GM23338 (cell line): ENCODE data around the gene F13A1. TPM values are rescaled to one million over a fixed set of nuclear protein-coding genes. Genes with fewer than 3 reads are reported as not detected.

ENCODE experiments used
- ATAC-seq: fragments of 200-7000 bp; cut with Tn5 transposase; 3 replicates; pipeline ENCODE4 v1.9.1; 2020
- DNase-seq: peaks from one replicate; pipeline ENCODE4 v3.0.0-alpha.2; 2015; ENCODE audit warnings: low spot score
- H2AFZ ChIP-seq: fragments of 200-600 bp; sonication (generic); 2 replicates; pipeline ENCODE4 v1.8.0; 2016; ENCODE audit warnings: antibody characterized with exemption, mild to moderate bottlenecking, moderate library complexity
- H3F3A ChIP-seq: fragments of 200-600 bp; sonication (generic); replicated peaks from 2 replicates; pipeline ENCODE4 v1.8.0; 2017; ENCODE audit warnings: antibody characterized with exemption, mixed run types, low read depth
- H3K27ac ChIP-seq: fragments of 200-600 bp; sonication (generic); 2 replicates; pipeline ENCODE4 v1.6.1; 2016; ENCODE audit warnings: low read depth
- H3K27me3 ChIP-seq: fragments of 200-600 bp; sonication (generic); 2 replicates; pipeline ENCODE4 v1.8.0; 2016; ENCODE audit warnings: mild to moderate bottlenecking, mixed run types, moderate library complexity; ENCODE audit not compliant: insufficient read depth
- H3K36me3 ChIP-seq: fragments of 200-600 bp; sonication (generic); 2 replicates; pipeline ENCODE4 v1.8.0; 2016; ENCODE audit warnings: mild to moderate bottlenecking; ENCODE audit not compliant: insufficient read depth
- H3K4me1 ChIP-seq: fragments of 200-600 bp; sonication (generic); 2 replicates; pipeline ENCODE4 v1.8.0; 2016; ENCODE audit warnings: mild to moderate bottlenecking, moderate library complexity; ENCODE audit not compliant: insufficient read depth
- H3K4me2 ChIP-seq: fragments of 200-600 bp; sonication (generic); 2 replicates; pipeline ENCODE4 v1.7.1; 2017; ENCODE audit warnings: mixed run types
- H3K4me3 ChIP-seq: fragments of 200-600 bp; sonication (generic); 2 replicates; pipeline ENCODE4 v1.6.1; 2016; ENCODE audit warnings: mixed run types
- H3K79me2 ChIP-seq: fragments of 200-600 bp; sonication (generic); replicated peaks from 2 replicates; pipeline ENCODE4 v1.8.0; 2017; ENCODE audit warnings: mild to moderate bottlenecking; ENCODE audit not compliant: insufficient read depth
- H3K9me2 ChIP-seq: fragments of 200-600 bp; sonication (generic); 2 replicates; pipeline ENCODE4 v1.8.0; 2017; ENCODE audit not compliant: insufficient read depth
- H4K20me1 ChIP-seq: fragments of 200-600 bp; sonication (generic); replicated peaks from 2 replicates; pipeline ENCODE4 v1.8.0; 2017; ENCODE audit warnings: mild to moderate bottlenecking; ENCODE audit not compliant: insufficient read depth
- H3K27ac Mint-ChIP-seq: 2 replicates; pipeline ENCODE4 v1.8.0; 2020; ENCODE audit warnings: inconsistent platforms, mild to moderate bottlenecking, moderate library complexity, mixed read lengths
- H3K27me3 Mint-ChIP-seq: 3 replicates; pipeline ENCODE4 v1.8.0; 2022; ENCODE audit warnings: low read depth, mild to moderate bottlenecking, moderate library complexity, mixed read lengths, inconsistent platforms; ENCODE audit not compliant: insufficient read depth, poor library complexity
- H3K36me3 Mint-ChIP-seq: 3 replicates; pipeline ENCODE4 v1.8.0; 2021; ENCODE audit warnings: low read depth, mild to moderate bottlenecking, inconsistent platforms, moderate library complexity, mixed read lengths
- H3K4me1 Mint-ChIP-seq: 3 replicates; pipeline ENCODE4 v1.8.0; 2020; ENCODE audit warnings: mild to moderate bottlenecking, inconsistent platforms, mixed read lengths
- H3K4me3 Mint-ChIP-seq: 3 replicates; pipeline ENCODE4 v1.8.0; 2021; ENCODE audit warnings: moderate library complexity, mild to moderate bottlenecking, inconsistent platforms, mixed read lengths
- H3K9me3 Mint-ChIP-seq: 3 replicates; pipeline ENCODE4 v1.8.0; 2020; ENCODE audit warnings: moderate library complexity, mild to moderate bottlenecking, inconsistent platforms, mixed read lengths
- CREB1 ChIP-seq: fragments of 250-450 bp; sonication (Bioruptor Pico); IDR thresholded peaks from 2 replicates; pipeline ENCODE4 v1.5.0; 2020; ENCODE audit warnings: low read depth, mild to moderate bottlenecking, moderate library complexity
- EZH2 ChIP-seq: fragments of 200-600 bp; sonication (generic); IDR thresholded peaks from one replicate; pipeline ENCODE4 v1.8.0; 2017; ENCODE audit warnings: antibody characterized with exemption, mild to moderate bottlenecking, low read depth; ENCODE audit not compliant: unreplicated experiment
- EZH2phosphoT487 ChIP-seq: fragments of 200-600 bp; sonication (generic); IDR thresholded peaks from one replicate; pipeline ENCODE4 v1.8.1; 2018; ENCODE audit warnings: antibody characterized with exemption; ENCODE audit not compliant: unreplicated experiment
- JUNB ChIP-seq: IDR thresholded peaks from one replicate; pipeline ENCODE4 v1.6.1; 2016; ENCODE audit warnings: antibody characterized with exemption; ENCODE audit not compliant: unreplicated experiment
- NANOG ChIP-seq: IDR thresholded peaks from 2 replicates; pipeline ENCODE4 v1.6.1; 2016; ENCODE audit warnings: antibody characterized with exemption, borderline replicate concordance
- POLR2AphosphoS5 ChIP-seq: IDR thresholded peaks from 2 replicates; pipeline ENCODE4 v1.6.1; 2016; ENCODE audit warnings: antibody characterized with exemption, low read depth
- STAT1 ChIP-seq: IDR thresholded peaks from one replicate; pipeline ENCODE4 v1.6.1; 2016; ENCODE audit warnings: antibody characterized with exemption; ENCODE audit not compliant: unreplicated experiment
- ZNF114 ChIP-seq: fragments of 250-450 bp; sonication (Bioruptor Pico); IDR thresholded peaks from 2 replicates; pipeline ENCODE4 v1.5.0; 2020; ENCODE audit warnings: mild to moderate bottlenecking, moderate library complexity
- ZNF331 ChIP-seq: fragments of 250-450 bp; sonication (Bioruptor Pico); IDR thresholded peaks from 2 replicates; pipeline ENCODE4 v1.5.0; 2020; ENCODE audit warnings: low read depth, mild to moderate bottlenecking, moderate library complexity
- polyA plus RNA-seq: library from polyadenylated mRNA; unstranded; fragments of >200 nt; fragmentation: Nextera tagmentation; extraction: Ambion mirVana; gene quantifications from 2 replicates; pipeline ENCODE4 v1.2.1, GENCODE V29; 2016
- total RNA-seq: library from RNA; depleted of rRNA; stranded (reverse); fragments of >200 nt; shearing (Covaris generic); gene quantifications from 2 replicates; pipeline ENCODE4 v1.2.3, GENCODE V29; 2014
- TF ChIP-seq, protein P1 (sequence below): IDR thresholded peaks from 2 replicates; pipeline ENCODE4 v1.6.1; 2016; ENCODE audit warnings: antibody characterized with exemption
- TF ChIP-seq, protein P2 (sequence below): IDR thresholded peaks from one replicate; pipeline ENCODE4 v1.6.1; 2018; ENCODE audit warnings: antibody characterized with exemption; ENCODE audit not compliant: unreplicated experiment
- TF ChIP-seq, protein P3 (sequence below), 2 experiments: fragments of 200-600 bp in 1 of 2; sonication (generic) in 1 of 2; conservative IDR thresholded peaks; 2 replicates each; pipeline versions ENCODE4 v1.5.1 to v1.6.1; 2016 to 2017; ENCODE audit warnings: antibody characterized with exemption in 2 of 2, low read depth in 2 of 2, mild to moderate bottlenecking in 2 of 2, moderate library complexity in 1 of 2

Gene F13A1
- total and polyA plus RNA-seq, 2 experiments from 2014 or later = 0.31 to 0.32 TPM

DNA sequence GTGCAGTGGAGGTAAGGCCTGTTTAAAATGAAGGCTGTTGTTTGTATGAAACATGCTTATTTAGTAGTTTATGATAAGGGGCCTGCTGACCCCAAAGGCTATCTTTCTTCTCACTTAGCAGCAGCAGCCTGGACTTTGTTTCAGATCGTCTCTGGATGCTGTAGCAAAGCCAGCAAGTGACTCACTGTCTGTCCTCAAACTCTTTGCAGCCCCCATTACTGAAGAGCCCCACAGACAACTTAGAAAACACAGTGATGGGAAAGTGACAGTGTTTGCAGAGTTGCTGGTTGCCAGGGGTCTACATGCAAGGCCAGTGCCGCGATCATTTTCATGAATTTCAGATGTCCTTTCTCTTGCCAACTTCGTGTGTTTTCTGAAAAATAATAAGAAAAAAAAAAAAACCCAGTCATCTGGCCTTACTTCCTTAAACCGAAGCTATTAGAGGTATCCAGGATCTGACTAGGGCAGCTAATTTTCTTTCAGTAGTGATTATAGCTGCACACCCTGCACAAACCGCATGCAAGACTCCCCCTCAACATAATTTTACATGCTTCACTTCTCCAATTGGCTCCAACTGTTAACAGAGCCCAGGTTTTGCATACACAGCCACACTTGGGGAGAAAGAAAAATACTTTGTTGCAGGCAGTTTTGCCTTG is 11.6 kb upstream of the F13A1 start (continued):
- TF ChIP-seq, protein P1, sequence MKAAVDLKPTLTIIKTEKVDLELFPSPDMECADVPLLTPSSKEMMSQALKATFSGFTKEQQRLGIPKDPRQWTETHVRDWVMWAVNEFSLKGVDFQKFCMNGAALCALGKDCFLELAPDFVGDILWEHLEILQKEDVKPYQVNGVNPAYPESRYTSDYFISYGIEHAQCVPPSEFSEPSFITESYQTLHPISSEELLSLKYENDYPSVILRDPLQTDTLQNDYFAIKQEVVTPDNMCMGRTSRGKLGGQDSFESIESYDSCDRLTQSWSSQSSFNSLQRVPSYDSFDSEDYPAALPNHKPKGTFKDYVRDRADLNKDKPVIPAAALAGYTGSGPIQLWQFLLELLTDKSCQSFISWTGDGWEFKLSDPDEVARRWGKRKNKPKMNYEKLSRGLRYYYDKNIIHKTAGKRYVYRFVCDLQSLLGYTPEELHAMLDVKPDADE = no peak
- TF ChIP-seq, protein P2, sequence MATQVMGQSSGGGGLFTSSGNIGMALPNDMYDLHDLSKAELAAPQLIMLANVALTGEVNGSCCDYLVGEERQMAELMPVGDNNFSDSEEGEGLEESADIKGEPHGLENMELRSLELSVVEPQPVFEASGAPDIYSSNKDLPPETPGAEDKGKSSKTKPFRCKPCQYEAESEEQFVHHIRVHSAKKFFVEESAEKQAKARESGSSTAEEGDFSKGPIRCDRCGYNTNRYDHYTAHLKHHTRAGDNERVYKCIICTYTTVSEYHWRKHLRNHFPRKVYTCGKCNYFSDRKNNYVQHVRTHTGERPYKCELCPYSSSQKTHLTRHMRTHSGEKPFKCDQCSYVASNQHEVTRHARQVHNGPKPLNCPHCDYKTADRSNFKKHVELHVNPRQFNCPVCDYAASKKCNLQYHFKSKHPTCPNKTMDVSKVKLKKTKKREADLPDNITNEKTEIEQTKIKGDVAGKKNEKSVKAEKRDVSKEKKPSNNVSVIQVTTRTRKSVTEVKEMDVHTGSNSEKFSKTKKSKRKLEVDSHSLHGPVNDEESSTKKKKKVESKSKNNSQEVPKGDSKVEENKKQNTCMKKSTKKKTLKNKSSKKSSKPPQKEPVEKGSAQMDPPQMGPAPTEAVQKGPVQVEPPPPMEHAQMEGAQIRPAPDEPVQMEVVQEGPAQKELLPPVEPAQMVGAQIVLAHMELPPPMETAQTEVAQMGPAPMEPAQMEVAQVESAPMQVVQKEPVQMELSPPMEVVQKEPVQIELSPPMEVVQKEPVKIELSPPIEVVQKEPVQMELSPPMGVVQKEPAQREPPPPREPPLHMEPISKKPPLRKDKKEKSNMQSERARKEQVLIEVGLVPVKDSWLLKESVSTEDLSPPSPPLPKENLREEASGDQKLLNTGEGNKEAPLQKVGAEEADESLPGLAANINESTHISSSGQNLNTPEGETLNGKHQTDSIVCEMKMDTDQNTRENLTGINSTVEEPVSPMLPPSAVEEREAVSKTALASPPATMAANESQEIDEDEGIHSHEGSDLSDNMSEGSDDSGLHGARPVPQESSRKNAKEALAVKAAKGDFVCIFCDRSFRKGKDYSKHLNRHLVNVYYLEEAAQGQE = no peak
- TF ChIP-seq JUNB = no peak
- no peak for TF ChIP-seq ZNF331 (CRISPR knock-in tag)
- no peak for TF ChIP-seq STAT1
- TF ChIP-seq, protein P3, sequence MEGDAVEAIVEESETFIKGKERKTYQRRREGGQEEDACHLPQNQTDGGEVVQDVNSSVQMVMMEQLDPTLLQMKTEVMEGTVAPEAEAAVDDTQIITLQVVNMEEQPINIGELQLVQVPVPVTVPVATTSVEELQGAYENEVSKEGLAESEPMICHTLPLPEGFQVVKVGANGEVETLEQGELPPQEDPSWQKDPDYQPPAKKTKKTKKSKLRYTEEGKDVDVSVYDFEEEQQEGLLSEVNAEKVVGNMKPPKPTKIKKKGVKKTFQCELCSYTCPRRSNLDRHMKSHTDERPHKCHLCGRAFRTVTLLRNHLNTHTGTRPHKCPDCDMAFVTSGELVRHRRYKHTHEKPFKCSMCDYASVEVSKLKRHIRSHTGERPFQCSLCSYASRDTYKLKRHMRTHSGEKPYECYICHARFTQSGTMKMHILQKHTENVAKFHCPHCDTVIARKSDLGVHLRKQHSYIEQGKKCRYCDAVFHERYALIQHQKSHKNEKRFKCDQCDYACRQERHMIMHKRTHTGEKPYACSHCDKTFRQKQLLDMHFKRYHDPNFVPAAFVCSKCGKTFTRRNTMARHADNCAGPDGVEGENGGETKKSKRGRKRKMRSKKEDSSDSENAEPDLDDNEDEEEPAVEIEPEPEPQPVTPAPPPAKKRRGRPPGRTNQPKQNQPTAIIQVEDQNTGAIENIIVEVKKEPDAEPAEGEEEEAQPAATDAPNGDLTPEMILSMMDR (conservative IDR thresholded peaks at IDR 0.05; ENCODE audit: low read depth in 2 of 2) = no peak
- no peak for TF ChIP-seq ZNF114 (CRISPR knock-in tag)
- no peak for TF ChIP-seq EZH2phosphoT487
- TF ChIP-seq NANOG = no peak
- TF ChIP-seq CREB1 (CRISPR knock-in tag) = no peak

DNA sequence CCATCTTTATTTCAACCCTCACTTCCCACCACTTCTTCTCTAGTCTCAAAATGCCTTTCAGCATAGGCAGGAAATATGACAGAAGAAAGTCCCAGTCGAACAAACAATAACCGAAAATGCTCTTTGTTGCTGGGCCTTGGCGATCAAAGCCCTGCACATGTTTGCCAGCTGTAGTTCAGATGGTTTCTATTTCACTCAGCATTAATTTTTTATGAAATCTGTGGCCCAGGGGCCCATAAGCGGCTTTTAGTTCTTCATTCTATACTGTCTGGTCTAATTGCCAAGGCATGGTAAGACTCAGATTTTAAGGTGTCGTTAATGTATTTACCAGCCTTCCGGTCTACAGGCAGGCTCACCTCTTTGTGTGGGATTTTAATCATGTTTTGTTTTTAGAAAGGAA is 10.9 kb upstream of the F13A1 start:
- H3K4me1 ChIP-seq = no peaks in the 10 kb centered on the region
- no peaks in the 10 kb centered on the region for H3K79me2 ChIP-seq
- Mint-ChIP-seq H3K27me3 (no peaks in the 10 kb centered on the region), H3K9me3 (no peaks in the 10 kb centered on the region), H3K4me1 (no peaks in the 10 kb centered on the region), H3K36me3 (no peaks in the 10 kb centered on the region), H3K4me3 (no peak overlapping the region), H3K27ac (no peak overlapping the region)
- no peak for DNase-seq
- no peaks in the 10 kb centered on the region for H3F3A ChIP-seq
- no peaks in the 10 kb centered on the region for H4K20me1 ChIP-seq
- no peaks in the 10 kb centered on the region for H3K36me3 ChIP-seq
- no peak overlapping the region for H3K4me2 ChIP-seq
- H3K27ac ChIP-seq = no peak overlapping the region
- ATAC-seq = no peak
- H3K9me2 ChIP-seq = peaks cover 7% of the 10 kb centered on the region; the same call in 1 of the 2 replicates
- no peak overlapping the region for H2AFZ ChIP-seq
- no peak overlapping the region for H3K4me3 ChIP-seq
- no peaks in the 10 kb centered on the region for H3K27me3 ChIP-seq
- TF ChIP-seq CREB1 (CRISPR knock-in tag) = no peak
- TF ChIP-seq JUNB = no peak
- no peak for TF ChIP-seq ZNF114 (CRISPR knock-in tag)
- TF ChIP-seq, protein P2 = no peak
- TF ChIP-seq, protein P1 = no peak
- TF ChIP-seq EZH2 = no peak
- TF ChIP-seq, protein P3 (conservative IDR thresholded peaks at IDR 0.05; ENCODE audit: low read depth in 2 of 2) = no peak
- no peak for TF ChIP-seq POLR2AphosphoS5
